ENCODE data around the gene TNNC2. TPM values are rescaled to one million over a fixed set of nuclear protein-coding genes. Genes with fewer than 3 reads are reported as not detected.

The TNNC2 gene
- polyA plus RNA-seq, 1 of the 3 experiments (the other 2 are of a cell fraction) = 1.1 TPM

DNA sequence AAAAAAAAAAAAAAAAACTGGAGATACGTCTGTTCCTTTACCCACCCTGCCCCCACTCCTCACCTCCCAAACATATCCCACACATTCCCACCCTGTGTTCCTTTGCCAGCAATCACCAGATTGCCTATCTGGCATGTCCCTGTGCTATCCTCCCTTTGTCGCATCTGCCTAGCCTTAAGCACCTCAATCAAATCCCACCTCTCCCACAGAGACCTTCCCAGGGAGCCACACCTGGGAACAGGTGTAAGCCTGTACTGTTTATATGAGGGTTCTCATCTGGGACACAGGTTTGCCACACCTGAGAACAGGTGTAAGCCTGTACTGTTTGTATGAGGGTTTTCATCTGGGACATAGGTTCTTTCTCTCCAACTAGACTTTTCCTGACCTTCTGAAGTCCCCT is 52.2 kb downstream of the TNNC2 start (continued):
- TF ChIP-seq TCF12 (IDR thresholded peaks at IDR 0.05) (no peak), RCOR1 (IDR thresholded peaks at IDR 0.05; ENCODE audit: low read length) (no peak)

Small RNAs within 50 kb of the gene (small RNA-seq; reads per million reads assigned to genes)
- gene RNU6ATAC38P = 0 to 33.2 (median 0) reads per million in 7 experiments

Other genes with a start within 250 kb of the TNNC2 start
- gene WFDC8, start 248.0 kb downstream of the TNNC2 start, polyA plus RNA-seq (2012; rRNA removed) = not detected in 2 replicates
- gene WFDC10A, start 197.6 kb downstream of the TNNC2 start, polyA plus RNA-seq (2012; rRNA removed) = not detected in 2 replicates
- not detected in 2 replicates for gene WFDC9, start 196.0 kb downstream of the TNNC2 start, polyA plus RNA-seq (2012; rRNA removed)
- gene WFDC11, start 157.1 kb downstream of the TNNC2 start, polyA plus RNA-seq (2012; rRNA removed) = not detected in 2 replicates
- not detected in 2 replicates for gene WFDC13, start 125.3 kb downstream of the TNNC2 start, polyA plus RNA-seq (2012; rRNA removed)
- not detected in 2 replicates for gene WFDC10B, start 122.3 kb downstream of the TNNC2 start, polyA plus RNA-seq (2012; rRNA removed)
- gene SPINT4, start 105.0 kb downstream of the TNNC2 start, polyA plus RNA-seq (2012; rRNA removed) = not detected in 2 replicates
- 0.76 and 0.97 TPM in 2 replicates for gene WFDC3, start 35.4 kb downstream of the TNNC2 start, polyA plus RNA-seq (2012; rRNA removed)
- gene DNTTIP1, start 35.4 kb downstream of the TNNC2 start, polyA plus RNA-seq (2012; rRNA removed) = 60.0 and 65.8 TPM in 2 replicates
- gene UBE2C, start 14.7 kb downstream of the TNNC2 start, polyA plus RNA-seq (2012; rRNA removed) = 82.8 and 115 TPM in 2 replicates
- 20.6 and 22.1 TPM in 2 replicates for gene SNX21, start 6.5 kb upstream of the TNNC2 start, polyA plus RNA-seq (2012; rRNA removed)
- 48.4 and 54.8 TPM in 2 replicates for gene ACOT8, start 30.1 kb upstream of the TNNC2 start, polyA plus RNA-seq (2012; rRNA removed)
- 2.3 and 2.9 TPM in 2 replicates for gene ZSWIM3, start 30.3 kb upstream of the TNNC2 start, polyA plus RNA-seq (2012; rRNA removed)
- gene ZSWIM1, start 53.9 kb upstream of the TNNC2 start, polyA plus RNA-seq (2012; rRNA removed) = 1.8 and 2.8 TPM in 2 replicates
- gene SPATA25, start 60.3 kb upstream of the TNNC2 start, polyA plus RNA-seq (2012; rRNA removed) = 1.3 and 2.9 TPM in 2 replicates
- 3.5 and 4.7 TPM in 2 replicates for gene NEURL2, start 63.9 kb upstream of the TNNC2 start, polyA plus RNA-seq (2012; rRNA removed)
- gene CTSA, start 64.0 kb upstream of the TNNC2 start, polyA plus RNA-seq (2012; rRNA removed) = 338 and 363 TPM in 2 replicates
- gene PLTP, start 84.8 kb upstream of the TNNC2 start, polyA plus RNA-seq (2012; rRNA removed) = 114 and 154 TPM in 2 replicates
- gene PCIF1, start 107.4 kb upstream of the TNNC2 start, polyA plus RNA-seq (2012; rRNA removed) = 18.2 and 23.1 TPM in 2 replicates
- gene ZNF335, start 144.9 kb upstream of the TNNC2 start, polyA plus RNA-seq (2012; rRNA removed) = 8.5 and 11.7 TPM in 2 replicates
- gene MMP9, start 181.6 kb upstream of the TNNC2 start, polyA plus RNA-seq (2012; rRNA removed) = 0.18 and 0.23 TPM in 2 replicates
- gene SLC12A5, start 201.9 kb upstream of the TNNC2 start, polyA plus RNA-seq (2012; rRNA removed) = 8.5 and 19.9 TPM in 2 replicates

Data from SK-N-SH (cell line).